SK-N-SH (cell line): ENCODE results near the gene PHLPP1. TPM values are rescaled to one million over a fixed set of nuclear protein-coding genes. Genes with fewer than 3 reads are reported as not detected.

Experiments
- CTCF ChIA-PET: fragments of 300-600, 350-600 bp; formaldehyde crosslinking; extraction: SDS; loops from one replicate; lab custom pipeline; 2021; lab: Yijun Ruan, JAX
- POLR2A ChIA-PET: fragments of 350-600 bp; sonication (Branson Sonifier 250); formaldehyde crosslinking; extraction: SDS; loops from one replicate; lab custom pipeline; 2020; ENCODE audit warnings: antibody characterized with exemption, inconsistent platforms; lab: Yijun Ruan, JAX
- DNase-seq: peaks from one replicate; pipeline ENCODE4 v3.0.0; 2012
- H2AFZ ChIP-seq: fragments of 200-600 bp; sonication (generic); 2 replicates; pipeline ENCODE4 v1.8.1; 2016; ENCODE audit warnings: antibody characterized with exemption, mild to moderate bottlenecking, low read depth
- H3F3A ChIP-seq: fragments of 200-600 bp; sonication (generic); replicated peaks from 2 replicates; pipeline ENCODE3; 2016; ENCODE audit warnings: antibody characterized with exemption, mild to moderate bottlenecking; ENCODE audit not compliant: insufficient read depth
- H3K27ac ChIP-seq, 2 experiments: fragments of 200-500 bp in 1 of 2; fragments of 200-600 bp in 1 of 2; sonication (Bioruptor generic) in 1 of 2; sonication (generic), shearing (Covaris generic) in 1 of 2; 2 replicates each; pipeline versions ENCODE4 v1.5.1 to v1.6.1; 2014 to 2016; ENCODE audit warnings: low read depth in 2 of 2, inconsistent platforms in 1 of 2, low read length in 1 of 2, mild to moderate bottlenecking in 1 of 2, mixed read lengths in 1 of 2
- H3K27me3 ChIP-seq: fragments of 200-600 bp; sonication (generic), shearing (Covaris generic); 2 replicates; pipeline ENCODE4 v1.6.1; 2016; ENCODE audit warnings: mixed run types; ENCODE audit not compliant: insufficient read depth
- H3K36me3 ChIP-seq, 2 experiments: fragments of 200-500 bp in 1 of 2; fragments of 200-600 bp in 1 of 2; sonication (Bioruptor generic) in 1 of 2; sonication (generic) in 1 of 2; replicated peaks in 1 of 2; 2 replicates each; pipeline versions ENCODE3 to v1.5.1; 2014 to 2016; ENCODE audit warnings: low read length in 1 of 2, mild to moderate bottlenecking in 1 of 2; ENCODE audit not compliant: insufficient read depth in 2 of 2, control insufficient read depth in 1 of 2
- H3K4me1 ChIP-seq, 2 experiments: fragments of 200-500 bp in 1 of 2; fragments of 200-600 bp in 1 of 2; sonication (Bioruptor generic) in 1 of 2; sonication (generic), shearing (Covaris generic) in 1 of 2; 2 replicates each; pipeline versions ENCODE4 v1.5.1 to v1.6.1; 2014 to 2016; ENCODE audit warnings: low read depth in 1 of 2, low read length in 1 of 2, mixed run types in 1 of 2; ENCODE audit not compliant: insufficient read depth in 2 of 2, control insufficient read depth in 1 of 2
- H3K4me2 ChIP-seq: fragments of 200-600 bp; sonication (generic), shearing (Covaris generic); 2 replicates; pipeline ENCODE4 v1.6.1; 2017; ENCODE audit warnings: mixed run types
- H3K4me3 ChIP-seq, 2 experiments: fragments of 200-500 bp in 1 of 2; fragments of 200-600 bp in 1 of 2; sonication (Bioruptor generic) in 1 of 2; sonication (generic), shearing (Covaris generic) in 1 of 2; 2 replicates each; pipeline versions ENCODE4 v1.5.1 to v1.8.1; 2014 to 2016; ENCODE audit warnings: low read depth in 2 of 2, inconsistent platforms in 1 of 2, low read length in 1 of 2, mild to moderate bottlenecking in 1 of 2, mixed read lengths in 1 of 2, moderate library complexity in 1 of 2
- H3K79me2 ChIP-seq: fragments of 200-600 bp; sonication (generic); 2 replicates; pipeline ENCODE4 v1.8.1; 2017; ENCODE audit warnings: mild to moderate bottlenecking; ENCODE audit not compliant: insufficient read depth
- H3K9ac ChIP-seq: fragments of 200-600 bp; sonication (generic); 2 replicates; pipeline ENCODE4 v1.6.1; 2017; ENCODE audit warnings: mixed run types
- H3K9me2 ChIP-seq: fragments of 200-600 bp; sonication (generic); 2 replicates; pipeline ENCODE4 v1.6.1; 2017; ENCODE audit warnings: mixed run types
- H3K9me3 ChIP-seq: fragments of 200-600 bp; sonication (generic); 2 replicates; pipeline ENCODE4 v1.6.1; 2017; ENCODE audit warnings: mixed run types, mild to moderate bottlenecking, moderate library complexity
- H4K20me1 ChIP-seq: fragments of 200-600 bp; sonication (generic); 2 replicates; pipeline ENCODE4 v1.6.1; 2017; ENCODE audit warnings: mild to moderate bottlenecking, mixed run types; ENCODE audit not compliant: insufficient read depth
- EZH2phosphoT487 ChIP-seq: fragments of 200-600 bp; sonication (generic); IDR thresholded peaks from 2 replicates; pipeline ENCODE4 v1.6.1; 2017; ENCODE audit warnings: low read depth, mixed run types, mild to moderate bottlenecking, antibody characterized with exemption, moderate library complexity, borderline replicate concordance
- GABPA ChIP-seq: IDR thresholded peaks from 2 replicates; pipeline ENCODE4 v1.4.0; 2012; ENCODE audit warnings: low read depth, mild to moderate bottlenecking
- GATA2 ChIP-seq: sonication (generic); formaldehyde crosslinking; IDR thresholded peaks from 2 replicates; pipeline ENCODE4 v1.5.0; 2020; ENCODE audit warnings: mild to moderate bottlenecking, missing genetic modification reagents
- JUND ChIP-seq: IDR thresholded peaks from 2 replicates; pipeline ENCODE4 v1.4.0; 2012
- MEF2A ChIP-seq: IDR thresholded peaks from 2 replicates; pipeline ENCODE4 v1.4.0; 2012; ENCODE audit warnings: low read depth, borderline replicate concordance
- NFIC ChIP-seq: IDR thresholded peaks from 2 replicates; pipeline ENCODE4 v1.4.0; 2012; ENCODE audit warnings: borderline replicate concordance
- NRF1 ChIP-seq: IDR thresholded peaks from 2 replicates; pipeline ENCODE4 v1.6.1; 2012; ENCODE audit warnings: low read depth, mild to moderate bottlenecking, low read length
- POLR2AphosphoS5 ChIP-seq: IDR thresholded peaks from 2 replicates; pipeline ENCODE4 v1.6.1; 2012; ENCODE audit warnings: low read depth, low read length
- RAD21 ChIP-seq: IDR thresholded peaks from 2 replicates; pipeline ENCODE4 v1.6.1; 2012; ENCODE audit warnings: mild to moderate bottlenecking, low read length
- RCOR1 ChIP-seq: fragments of 150-350 bp; IDR thresholded peaks from 2 replicates; pipeline ENCODE4 v1.6.1; 2017; ENCODE audit warnings: antibody characterized with exemption, low read length
- RFX5 ChIP-seq: IDR thresholded peaks from 2 replicates; pipeline ENCODE4 v1.6.1; 2012; ENCODE audit warnings: mild to moderate bottlenecking, improper control_type of control experiment, low read length
- RXRA ChIP-seq: IDR thresholded peaks from 2 replicates; pipeline ENCODE4 v1.4.0; 2012; ENCODE audit warnings: low read depth, mild to moderate bottlenecking, borderline replicate concordance
- SMC3 ChIP-seq: IDR thresholded peaks from 2 replicates; pipeline ENCODE4 v1.6.1; 2012; ENCODE audit warnings: low read depth, low read length, improper control_type of control experiment
- TEAD4 ChIP-seq: IDR thresholded peaks from 2 replicates; pipeline ENCODE4 v1.4.0; 2012; ENCODE audit warnings: mild to moderate bottlenecking, borderline replicate concordance; ENCODE audit not compliant: insufficient read depth
- YY1 ChIP-seq: IDR thresholded peaks from 2 replicates; pipeline ENCODE4 v1.4.0; 2012; ENCODE audit warnings: low read depth, mild to moderate bottlenecking
- WGBS: methylation state at CpG from one replicate; pipeline ENCODE4 v1.1.6; 2017; ENCODE audit warnings: low lambda C conversion rate; 5-methylcytosine and 5-hydroxymethylcytosine counted together
- polyA plus RNA-seq, 3 experiments: library from polyadenylated mRNA; depleted of rRNA; stranded (reverse); fragments of >200 nt; gene quantifications; 2 replicates each; pipeline ENCODE4 v1.2.3, GENCODE V29; 2012
- TF ChIP-seq, protein P1 (sequence below): IDR thresholded peaks from 2 replicates; pipeline ENCODE4 v1.4.0; 2012; ENCODE audit warnings: low read depth, borderline replicate concordance
- TF ChIP-seq, protein P2 (sequence below): IDR thresholded peaks from 2 replicates; pipeline ENCODE4 v1.4.0; 2012; ENCODE audit warnings: low read depth
- TF ChIP-seq, protein P3 (sequence below): fragments of 150-350 bp; IDR thresholded peaks from 2 replicates; pipeline ENCODE4 v1.6.1; 2017; ENCODE audit warnings: antibody characterized with exemption, low read length, low read depth, borderline replicate concordance
- TF ChIP-seq, protein P4 (sequence below): IDR thresholded peaks from 2 replicates; pipeline ENCODE4; 2012
- TF ChIP-seq, protein P5 (sequence below): fragments of 150-350 bp; IDR thresholded peaks from 2 replicates; pipeline ENCODE4 v1.6.1; 2016; ENCODE audit warnings: mild to moderate bottlenecking, low read depth, low read length

PHLPP1 gene
- polyA plus RNA-seq, 1 of the 3 experiments (the other 2 are of a cell fraction): 4.6 TPM

DNA sequence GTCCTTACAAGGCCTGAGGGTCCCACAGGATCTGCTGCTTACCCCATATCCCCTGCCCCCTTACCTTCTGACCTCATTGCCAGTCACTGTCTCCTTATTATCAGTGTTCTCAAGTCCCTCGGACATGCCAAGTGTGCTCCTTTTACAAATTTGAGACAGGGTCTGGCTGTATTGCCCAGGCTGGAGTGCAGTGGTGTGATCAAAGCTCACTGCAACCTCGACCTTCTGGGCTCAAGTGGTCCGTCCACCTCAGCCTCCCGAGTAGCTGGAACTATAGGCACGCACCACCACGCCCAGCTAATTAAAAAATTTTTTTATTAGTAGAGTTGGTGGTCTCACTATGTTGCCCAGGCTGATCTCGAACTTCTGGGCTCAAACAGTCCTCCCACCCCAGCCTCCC, 141.0 kb downstream of the PHLPP1 start:
- CTCF ChIA-PET: interaction anchor here (1.1 kb wide), 1 partner anchor 141 kb away, joined by 3 read pairs; the partner anchor contains the start of gene PHLPP1
- Histone ChIP-seq H3K9ac (no peak overlapping the region), H2AFZ (no peak overlapping the region), H3K36me3 (no peaks in the 10 kb centered on the region), H4K20me1 (no peaks in the 10 kb centered on the region), H3K27me3 (no peaks in the 10 kb centered on the region), H3K4me2 (no peak overlapping the region), H3K9me2 (no peaks in the 10 kb centered on the region), H3K4me3 (no peak overlapping the region), H3K9me3 (no peaks in the 10 kb centered on the region), H3K79me2 (no peaks in the 10 kb centered on the region), H3K4me1 (peaks cover 0 to 4% of the 10 kb centered on the region in 2 experiments; a peak in 1 of 4 replicates), H3F3A (no peaks in the 10 kb centered on the region), H3K27ac (no peak overlapping the region)
- WGBS: 90% methylated on average over 7 of the region's 7 CpGs
- TF ChIP-seq, protein P1, sequence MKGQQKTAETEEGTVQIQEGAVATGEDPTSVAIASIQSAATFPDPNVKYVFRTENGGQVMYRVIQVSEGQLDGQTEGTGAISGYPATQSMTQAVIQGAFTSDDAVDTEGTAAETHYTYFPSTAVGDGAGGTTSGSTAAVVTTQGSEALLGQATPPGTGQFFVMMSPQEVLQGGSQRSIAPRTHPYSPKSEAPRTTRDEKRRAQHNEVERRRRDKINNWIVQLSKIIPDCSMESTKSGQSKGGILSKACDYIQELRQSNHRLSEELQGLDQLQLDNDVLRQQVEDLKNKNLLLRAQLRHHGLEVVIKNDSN: no peak
- TF ChIP-seq EZH2phosphoT487 (no peak), RXRA (no peak), NFIC (no peak), TEAD4 (no peak), MEF2A (no peak), GATA2 (no peak), JUND (no peak), YY1 (no peak)
- TF ChIP-seq, protein P2, sequence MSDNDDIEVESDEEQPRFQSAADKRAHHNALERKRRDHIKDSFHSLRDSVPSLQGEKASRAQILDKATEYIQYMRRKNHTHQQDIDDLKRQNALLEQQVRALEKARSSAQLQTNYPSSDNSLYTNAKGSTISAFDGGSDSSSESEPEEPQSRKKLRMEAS: no peak
- POLR2A ChIA-PET: no interaction called here
- DNase-seq: no peak

DNA sequence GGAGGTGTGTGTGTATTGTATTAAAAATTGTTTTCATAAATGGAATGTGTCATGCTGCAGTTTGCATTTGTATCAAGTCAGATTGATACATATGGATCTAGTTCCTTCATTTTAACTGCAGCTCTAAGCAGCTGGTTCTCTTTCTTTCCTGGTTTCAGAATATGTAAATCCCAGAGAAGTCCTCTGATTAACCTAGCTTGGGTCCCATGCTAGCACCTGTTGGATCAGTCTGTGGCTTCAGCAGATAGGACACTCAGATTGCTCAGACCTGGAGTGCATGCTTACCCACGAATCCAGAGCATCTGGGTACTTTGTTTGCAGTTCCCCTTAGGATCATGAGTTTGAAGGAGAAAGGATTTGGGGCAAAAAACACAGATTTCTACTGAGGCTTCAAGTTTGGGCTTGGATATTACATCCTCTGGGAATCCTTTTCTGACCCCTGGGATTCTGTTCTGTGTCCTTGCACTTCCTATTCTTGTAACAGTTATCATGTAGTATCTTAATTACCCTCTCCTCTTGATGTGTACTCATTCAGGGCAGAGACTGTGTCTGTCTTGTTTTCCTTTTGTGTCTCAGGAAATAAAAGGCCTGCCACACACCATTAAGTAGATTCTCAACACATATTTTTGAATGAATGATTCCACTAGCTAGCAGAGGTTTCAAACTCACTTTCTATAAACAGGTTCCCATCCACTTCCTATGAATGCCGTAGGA, 142.1 kb downstream of the PHLPP1 start:
- DNase-seq: no peak
- no peaks in the 10 kb centered on the region for H3K9me3 ChIP-seq
- H3K9me2 ChIP-seq: no peaks in the 10 kb centered on the region
- H3K9ac ChIP-seq: no peak overlapping the region
- POLR2A ChIA-PET: no interaction called here
- H3K4me2 ChIP-seq: no peak overlapping the region
- no peaks in the 10 kb centered on the region for H3K79me2 ChIP-seq
- CTCF ChIA-PET: no interaction called here
- 79% methylated on average over 2 of the region's 2 CpGs for WGBS
- no peak overlapping the region for H2AFZ ChIP-seq
- no peaks in the 10 kb centered on the region for H3K27me3 ChIP-seq
- H3K27ac ChIP-seq: no peak overlapping the region
- no peaks in the 10 kb centered on the region for H4K20me1 ChIP-seq
- no peaks in the 10 kb centered on the region for H3K36me3 ChIP-seq
- TF ChIP-seq NFIC (no peak), GATA2 (no peak), NRF1 (no peak), POLR2AphosphoS5 (no peak), GABPA (no peak), RAD21 (no peak), RFX5 (no peak), RXRA (no peak), TEAD4 (no peak), JUND (no peak), SMC3 (no peak), RCOR1 (no peak), MEF2A (no peak)
- TF ChIP-seq, protein P2: no peak
- TF ChIP-seq, protein P3, sequence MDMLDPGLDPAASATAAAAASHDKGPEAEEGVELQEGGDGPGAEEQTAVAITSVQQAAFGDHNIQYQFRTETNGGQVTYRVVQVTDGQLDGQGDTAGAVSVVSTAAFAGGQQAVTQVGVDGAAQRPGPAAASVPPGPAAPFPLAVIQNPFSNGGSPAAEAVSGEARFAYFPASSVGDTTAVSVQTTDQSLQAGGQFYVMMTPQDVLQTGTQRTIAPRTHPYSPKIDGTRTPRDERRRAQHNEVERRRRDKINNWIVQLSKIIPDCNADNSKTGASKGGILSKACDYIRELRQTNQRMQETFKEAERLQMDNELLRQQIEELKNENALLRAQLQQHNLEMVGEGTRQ: no peak
- TF ChIP-seq, protein P4, sequence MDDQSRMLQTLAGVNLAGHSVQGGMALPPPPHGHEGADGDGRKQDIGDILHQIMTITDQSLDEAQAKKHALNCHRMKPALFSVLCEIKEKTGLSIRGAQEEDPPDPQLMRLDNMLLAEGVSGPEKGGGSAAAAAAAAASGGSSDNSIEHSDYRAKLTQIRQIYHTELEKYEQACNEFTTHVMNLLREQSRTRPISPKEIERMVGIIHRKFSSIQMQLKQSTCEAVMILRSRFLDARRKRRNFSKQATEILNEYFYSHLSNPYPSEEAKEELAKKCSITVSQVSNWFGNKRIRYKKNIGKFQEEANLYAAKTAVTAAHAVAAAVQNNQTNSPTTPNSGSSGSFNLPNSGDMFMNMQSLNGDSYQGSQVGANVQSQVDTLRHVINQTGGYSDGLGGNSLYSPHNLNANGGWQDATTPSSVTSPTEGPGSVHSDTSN: no peak
- TF ChIP-seq, protein P5, sequence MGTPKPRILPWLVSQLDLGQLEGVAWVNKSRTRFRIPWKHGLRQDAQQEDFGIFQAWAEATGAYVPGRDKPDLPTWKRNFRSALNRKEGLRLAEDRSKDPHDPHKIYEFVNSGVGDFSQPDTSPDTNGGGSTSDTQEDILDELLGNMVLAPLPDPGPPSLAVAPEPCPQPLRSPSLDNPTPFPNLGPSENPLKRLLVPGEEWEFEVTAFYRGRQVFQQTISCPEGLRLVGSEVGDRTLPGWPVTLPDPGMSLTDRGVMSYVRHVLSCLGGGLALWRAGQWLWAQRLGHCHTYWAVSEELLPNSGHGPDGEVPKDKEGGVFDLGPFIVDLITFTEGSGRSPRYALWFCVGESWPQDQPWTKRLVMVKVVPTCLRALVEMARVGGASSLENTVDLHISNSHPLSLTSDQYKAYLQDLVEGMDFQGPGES: no peak
- no peaks in the 10 kb centered on the region for H3F3A ChIP-seq
- peaks cover 0 to 4% of the 10 kb centered on the region in 2 experiments; a peak in 1 of 4 replicates for H3K4me1 ChIP-seq
- no peak overlapping the region for H3K4me3 ChIP-seq
